IMR-90 (cell line): ENCODE results near the gene TMEM154. TPM values are rescaled to one million over a fixed set of nuclear protein-coding genes. Genes with fewer than 3 reads are reported as not detected.

ENCODE experiments used
- ATAC-seq: fragments of 200-7000 bp; cut with Tn5 transposase; 2 replicates; pipeline ENCODE4 v1.9.1; 2020; ENCODE audit warnings: low read depth, mild to moderate bottlenecking, moderate library complexity
- BruUV-seq: library from RNA; stranded (reverse); fragments of 400-500 nt; replicated peaks from 2 replicates; lab custom pipeline; 2021; lab: Mats Ljungman, UMichigan
- CTCF ChIA-PET: fragments of 300-600 bp; formaldehyde crosslinking; extraction: SDS; loops from one replicate; lab custom pipeline; 2021; ENCODE audit warnings: antibody characterized with exemption; lab: Yijun Ruan, JAX
- POLR2A ChIA-PET: fragments of 300-600 bp; sonication (Branson Sonifier 250); formaldehyde crosslinking; loops from one replicate; lab custom pipeline; 2022; ENCODE audit warnings: antibody characterized with exemption; ENCODE audit not compliant: unreplicated experiment; lab: Charles Lee
- DNase-seq: peaks from one replicate; pipeline ENCODE4 v3.0.0; 2013
- H2AFZ ChIP-seq: replicated peaks from 2 replicates; pipeline ENCODE3; 2013; ENCODE audit warnings: low read length, mild to moderate bottlenecking; ENCODE audit not compliant: poor library complexity
- H2AK5ac ChIP-seq: 2 replicates; pipeline ENCODE4 v1.6.1; 2013; ENCODE audit warnings: low read depth, low read length, inconsistent platforms
- H2AK9ac ChIP-seq: replicated peaks from 2 replicates; pipeline ENCODE3; 2013; ENCODE audit warnings: mild to moderate bottlenecking, low read depth, low read length, moderate library complexity; ENCODE audit not compliant: poor library complexity
- H2BK120ac ChIP-seq: 2 replicates; pipeline ENCODE4 v1.6.1; 2013; ENCODE audit warnings: low read depth, low read length, inconsistent platforms
- H2BK15ac ChIP-seq: 3 replicates; pipeline ENCODE4 v1.6.1; 2013; ENCODE audit warnings: low read depth, low read length, inconsistent platforms
- H2BK20ac ChIP-seq: 2 replicates; pipeline ENCODE4 v1.6.1; 2013; ENCODE audit warnings: low read depth, mild to moderate bottlenecking, inconsistent platforms, low read length, moderate library complexity
- H2BK5ac ChIP-seq: 2 replicates; pipeline ENCODE4 v1.6.1; 2013; ENCODE audit warnings: mild to moderate bottlenecking, low read depth, low read length, inconsistent platforms; ENCODE audit not compliant: poor library complexity, severe bottlenecking
- H3K14ac ChIP-seq: replicated peaks from 2 replicates; pipeline ENCODE4 v1.6.1; 2013; ENCODE audit warnings: low read depth, low read length, inconsistent platforms
- H3K18ac ChIP-seq: 2 replicates; pipeline ENCODE4 v1.6.1; 2013; ENCODE audit warnings: low read depth, low read length, control low read depth
- H3K23ac ChIP-seq: 2 replicates; pipeline ENCODE4 v1.6.1; 2013; ENCODE audit warnings: low read depth, low read length, inconsistent platforms
- H3K27ac ChIP-seq: 2 replicates; pipeline ENCODE4 v1.5.1; 2013; ENCODE audit warnings: mild to moderate bottlenecking, control low read depth, low read length; ENCODE audit not compliant: insufficient read depth
- H3K27me3 ChIP-seq: 2 replicates; pipeline ENCODE4 v1.6.1; 2013; ENCODE audit warnings: low read length; ENCODE audit not compliant: control insufficient read depth, insufficient read depth
- H3K36me3 ChIP-seq: 2 replicates; pipeline ENCODE4 v1.6.1; 2013; ENCODE audit warnings: low read length, mixed read lengths; ENCODE audit not compliant: control insufficient read depth, insufficient read depth
- H3K4ac ChIP-seq: 2 replicates; pipeline ENCODE4 v1.6.1; 2013; ENCODE audit warnings: low read depth, low read length, inconsistent platforms
- H3K4me1 ChIP-seq: 2 replicates; pipeline ENCODE4 v1.6.1; 2013; ENCODE audit warnings: low read length, mixed read lengths; ENCODE audit not compliant: control insufficient read depth, insufficient read depth
- H3K4me2 ChIP-seq: 2 replicates; pipeline ENCODE4 v1.6.1; 2013; ENCODE audit warnings: low read depth, mild to moderate bottlenecking, control low read depth, low read length, moderate library complexity
- H3K4me3 ChIP-seq: 2 replicates; pipeline ENCODE4 v1.5.1; 2013; ENCODE audit warnings: low read depth, mild to moderate bottlenecking, control low read depth, low read length, moderate library complexity; ENCODE audit not compliant: insufficient read depth
- H3K56ac ChIP-seq: 2 replicates; pipeline ENCODE4 v1.6.1; 2013; ENCODE audit warnings: low read length, inconsistent platforms; ENCODE audit not compliant: insufficient read depth; ENCODE audit errors: extremely low read depth
- H3K79me1 ChIP-seq, 2 experiments: 2 replicates each; pipeline ENCODE4 v1.6.1; 2013; ENCODE audit warnings: low read length in 2 of 2, inconsistent platforms in 1 of 2, low read depth in 1 of 2
- H3K9ac ChIP-seq: 2 replicates; pipeline ENCODE4 v1.6.1; 2013; ENCODE audit warnings: low read depth, low read length, control low read depth
- H3K9me1 ChIP-seq: 2 replicates; pipeline ENCODE4 v1.6.1; 2013; ENCODE audit warnings: low read length, inconsistent platforms; ENCODE audit not compliant: insufficient read depth
- H3K9me3 ChIP-seq: 2 replicates; pipeline ENCODE4 v1.6.1; 2013; ENCODE audit warnings: low read length; ENCODE audit not compliant: control insufficient read depth, insufficient read depth
- H4K20me1 ChIP-seq: 2 replicates; pipeline ENCODE4 v1.6.1; 2013; ENCODE audit warnings: low read length, inconsistent platforms; ENCODE audit not compliant: insufficient read depth
- H4K5ac ChIP-seq: 2 replicates; pipeline ENCODE4 v1.6.1; 2013; ENCODE audit warnings: mild to moderate bottlenecking, low read depth, low read length, control low read depth
- H4K8ac ChIP-seq, 2 experiments: 2 replicates each; pipeline ENCODE4 v1.6.1; 2013; ENCODE audit warnings: low read depth in 2 of 2, low read length in 2 of 2, control low read depth in 1 of 2, inconsistent platforms in 1 of 2
- H4K91ac ChIP-seq: 2 replicates; pipeline ENCODE4 v1.6.1; 2013; ENCODE audit warnings: low read depth, low read length, inconsistent platforms; ENCODE audit not compliant: insufficient read depth
- BHLHE40 ChIP-seq: fragments of 150-350 bp; IDR thresholded peaks from 2 replicates; pipeline ENCODE4 v1.6.1; 2016; ENCODE audit warnings: mild to moderate bottlenecking, low read depth, low read length
- CEBPB ChIP-seq: IDR thresholded peaks from 2 replicates; pipeline ENCODE4 v1.6.1; 2012; ENCODE audit warnings: low read depth, low read length, improper control_type of control experiment
- CHD1 ChIP-seq: IDR thresholded peaks from 2 replicates; pipeline ENCODE4 v1.6.1; 2012; ENCODE audit warnings: low read depth, low read length, improper control_type of control experiment
- FOS ChIP-seq: fragments of 150-350 bp; IDR thresholded peaks from 2 replicates; pipeline ENCODE4 v1.6.1; 2016; ENCODE audit warnings: low read depth, low read length
- MAFK ChIP-seq: IDR thresholded peaks from 2 replicates; pipeline ENCODE4 v1.6.1; 2012; ENCODE audit warnings: low read depth, low read length, improper control_type of control experiment
- MAZ ChIP-seq: IDR thresholded peaks from 2 replicates; pipeline ENCODE4 v1.6.1; 2012; ENCODE audit warnings: low read depth, mild to moderate bottlenecking, low read length, improper control_type of control experiment, moderate library complexity, borderline replicate concordance
- MXI1 ChIP-seq: IDR thresholded peaks from 2 replicates; pipeline ENCODE4 v1.6.1; 2012; ENCODE audit warnings: low read depth, mild to moderate bottlenecking, low read length, moderate library complexity, borderline replicate concordance
- NFE2L2 ChIP-seq: fragments of 150-350 bp; IDR thresholded peaks from 2 replicates; pipeline ENCODE4 v1.6.1; 2016; ENCODE audit warnings: low read depth, mild to moderate bottlenecking, low read length
- POLR2A ChIP-seq: IDR thresholded peaks from 2 replicates; pipeline ENCODE4 v1.6.1; 2012; ENCODE audit warnings: mild to moderate bottlenecking, low read depth, low read length
- RAD21 ChIP-seq: IDR thresholded peaks from 2 replicates; pipeline ENCODE4 v1.6.1; 2012; ENCODE audit warnings: low read length, improper control_type of control experiment
- RCOR1 ChIP-seq: IDR thresholded peaks from 2 replicates; pipeline ENCODE4 v1.6.1; 2012; ENCODE audit warnings: mild to moderate bottlenecking, low read length, improper control_type of control experiment; ENCODE audit not compliant: insufficient replicate concordance
- RFX5 ChIP-seq: IDR thresholded peaks from 2 replicates; pipeline ENCODE4 v1.8.0; 2012; ENCODE audit warnings: low read depth, mild to moderate bottlenecking, low read length, moderate library complexity
- SMC3 ChIP-seq: fragments of 150-350 bp; IDR thresholded peaks from 2 replicates; pipeline ENCODE4 v1.6.1; 2016; ENCODE audit warnings: low read depth, mild to moderate bottlenecking, antibody characterized with exemption, low read length, moderate library complexity
- WGBS, 2 experiments: methylation state at CpG; one replicate each; pipeline versions ENCODE4 v1.1.5 to v1.1.7; 2013; ENCODE audit warnings: missing lambda C conversion rate in 2 of 2; ENCODE audit not compliant: insufficient read length in 1 of 2; ENCODE audit errors: extremely low coverage in 2 of 2; 5-methylcytosine and 5-hydroxymethylcytosine counted together
- dilution Hi-C: fragments of 300-500 bp; cut with HindIII; formaldehyde crosslinking; loops from one replicate; pipeline ENCODE4 v1.14.3; 2018; ENCODE audit warnings: low sequenced_read_pairs; ENCODE audit not compliant: unreplicated experiment
- in situ Hi-C: fragments of 300-500 bp; cut with MboI; formaldehyde crosslinking; loops from 3 replicates; pipeline ENCODE4 v1.14.3; 2019; ENCODE audit warnings: low sequenced_read_pairs, inconsistent platforms, mixed read lengths
- intact Hi-C: fragments of 100-400 bp; cut with micrococcal nuclease; formaldehyde crosslinking; loops from 2 replicates; pipeline ENCODE4 v1.10.0; 2022
- polyA plus RNA-seq, 3 experiments: library from polyadenylated mRNA; depleted of rRNA; stranded (reverse); fragments of >200 nt; gene quantifications; 2 replicates each; pipeline ENCODE4 v1.2.3, GENCODE V29; 2012; ENCODE audit warnings: low replicate concordance in 1 of 3
- total RNA-seq: library from RNA; depleted of rRNA; stranded (reverse); fragments of >200 nt; gene quantifications from 2 replicates; pipeline ENCODE4 v1.2.3, GENCODE V29; 2012
- TF ChIP-seq, protein P1 (sequence below): conservative IDR thresholded peaks from 2 replicates; pipeline ENCODE4 v1.5.1; 2012; ENCODE audit warnings: mild to moderate bottlenecking, low read depth, low read length, improper control_type of control experiment
- TF ChIP-seq, protein P2 (sequence below): fragments of 150-350 bp; IDR thresholded peaks from 2 replicates; pipeline ENCODE4 v1.6.1; 2016; ENCODE audit warnings: low read depth, mild to moderate bottlenecking, low read length, moderate library complexity, borderline replicate concordance
- TF ChIP-seq, protein P3 (sequence below): fragments of 150-350 bp; IDR thresholded peaks from 2 replicates; pipeline ENCODE4 v1.6.1; 2017; ENCODE audit warnings: mild to moderate bottlenecking, antibody characterized with exemption, low read length, low read depth

TMEM154 gene
- total and polyA plus RNA-seq, 2 of the 4 experiments (the other 2 are of a cell fraction): 0.12 to 0.18 TPM

DNA sequence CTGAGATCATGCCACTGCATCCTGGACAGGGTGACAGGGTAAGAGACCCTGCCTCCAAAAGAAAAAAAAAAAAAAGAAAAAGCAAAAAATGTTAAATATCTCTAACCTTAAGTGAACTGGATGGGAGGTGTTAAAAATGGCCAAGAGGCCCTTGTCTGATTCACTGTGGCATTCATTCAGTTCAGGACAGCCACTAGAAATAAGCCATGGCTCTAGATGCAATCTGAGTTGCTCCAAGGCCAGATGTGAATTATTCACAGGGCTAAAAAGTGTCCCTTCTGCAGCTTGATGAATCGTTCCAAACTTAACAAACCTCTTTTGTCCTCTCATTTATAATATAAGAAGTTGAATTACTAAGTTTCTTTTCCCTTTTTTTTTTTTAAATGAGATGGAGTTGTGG, 80.2 kb downstream of the TMEM154 start:
- H3K4me1 ChIP-seq: no peaks in the 10 kb centered on the region
- H3K27ac ChIP-seq: no peak overlapping the region
- dilution Hi-C loops (no loop called here), in situ Hi-C loops (no loop called here), intact Hi-C loops (no loop called here)
- H3K23ac ChIP-seq: no peak overlapping the region
- no peaks in the 10 kb centered on the region for H3K9me3 ChIP-seq
- no peaks in the 10 kb centered on the region for H3K79me1 ChIP-seq
- no peak overlapping the region for H3K56ac ChIP-seq
- H4K91ac ChIP-seq: no peak overlapping the region
- H3K9ac ChIP-seq: no peak overlapping the region
- no CpG with 5 or more reads among the region's 1 CpG for WGBS, 2 experiments
- H3K9me1 ChIP-seq: no peaks in the 10 kb centered on the region; the same call in 1 of the 2 replicates
- no peaks in the 10 kb centered on the region for H3K36me3 ChIP-seq
- no peak overlapping the region for H3K4me3 ChIP-seq
- DNase-seq: no peak
- H4K5ac ChIP-seq: no peak overlapping the region
- H2AFZ ChIP-seq: no peak overlapping the region
- H3K14ac ChIP-seq: no peak overlapping the region
- no peak overlapping the region for H3K4ac ChIP-seq
- TF ChIP-seq CHD1 (no peak), RCOR1 (no peak), MXI1 (no peak), BHLHE40 (no peak), NFE2L2 (no peak), SMC3 (no peak), FOS (no peak), POLR2A (no peak), RFX5 (no peak), MAFK (no peak), RAD21 (no peak), CEBPB (no peak), MAZ (no peak)
- TF ChIP-seq, protein P1, sequence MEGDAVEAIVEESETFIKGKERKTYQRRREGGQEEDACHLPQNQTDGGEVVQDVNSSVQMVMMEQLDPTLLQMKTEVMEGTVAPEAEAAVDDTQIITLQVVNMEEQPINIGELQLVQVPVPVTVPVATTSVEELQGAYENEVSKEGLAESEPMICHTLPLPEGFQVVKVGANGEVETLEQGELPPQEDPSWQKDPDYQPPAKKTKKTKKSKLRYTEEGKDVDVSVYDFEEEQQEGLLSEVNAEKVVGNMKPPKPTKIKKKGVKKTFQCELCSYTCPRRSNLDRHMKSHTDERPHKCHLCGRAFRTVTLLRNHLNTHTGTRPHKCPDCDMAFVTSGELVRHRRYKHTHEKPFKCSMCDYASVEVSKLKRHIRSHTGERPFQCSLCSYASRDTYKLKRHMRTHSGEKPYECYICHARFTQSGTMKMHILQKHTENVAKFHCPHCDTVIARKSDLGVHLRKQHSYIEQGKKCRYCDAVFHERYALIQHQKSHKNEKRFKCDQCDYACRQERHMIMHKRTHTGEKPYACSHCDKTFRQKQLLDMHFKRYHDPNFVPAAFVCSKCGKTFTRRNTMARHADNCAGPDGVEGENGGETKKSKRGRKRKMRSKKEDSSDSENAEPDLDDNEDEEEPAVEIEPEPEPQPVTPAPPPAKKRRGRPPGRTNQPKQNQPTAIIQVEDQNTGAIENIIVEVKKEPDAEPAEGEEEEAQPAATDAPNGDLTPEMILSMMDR: no peak
- TF ChIP-seq, protein P2, sequence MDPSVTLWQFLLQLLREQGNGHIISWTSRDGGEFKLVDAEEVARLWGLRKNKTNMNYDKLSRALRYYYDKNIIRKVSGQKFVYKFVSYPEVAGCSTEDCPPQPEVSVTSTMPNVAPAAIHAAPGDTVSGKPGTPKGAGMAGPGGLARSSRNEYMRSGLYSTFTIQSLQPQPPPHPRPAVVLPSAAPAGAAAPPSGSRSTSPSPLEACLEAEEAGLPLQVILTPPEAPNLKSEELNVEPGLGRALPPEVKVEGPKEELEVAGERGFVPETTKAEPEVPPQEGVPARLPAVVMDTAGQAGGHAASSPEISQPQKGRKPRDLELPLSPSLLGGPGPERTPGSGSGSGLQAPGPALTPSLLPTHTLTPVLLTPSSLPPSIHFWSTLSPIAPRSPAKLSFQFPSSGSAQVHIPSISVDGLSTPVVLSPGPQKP: no peak
- TF ChIP-seq, protein P3, sequence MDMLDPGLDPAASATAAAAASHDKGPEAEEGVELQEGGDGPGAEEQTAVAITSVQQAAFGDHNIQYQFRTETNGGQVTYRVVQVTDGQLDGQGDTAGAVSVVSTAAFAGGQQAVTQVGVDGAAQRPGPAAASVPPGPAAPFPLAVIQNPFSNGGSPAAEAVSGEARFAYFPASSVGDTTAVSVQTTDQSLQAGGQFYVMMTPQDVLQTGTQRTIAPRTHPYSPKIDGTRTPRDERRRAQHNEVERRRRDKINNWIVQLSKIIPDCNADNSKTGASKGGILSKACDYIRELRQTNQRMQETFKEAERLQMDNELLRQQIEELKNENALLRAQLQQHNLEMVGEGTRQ: no peak
- H2BK5ac ChIP-seq: no peak overlapping the region
- peaks cover 16% of the 10 kb centered on the region for H3K27me3 ChIP-seq
- POLR2A ChIA-PET: no interaction called here
- H2AK9ac ChIP-seq: no peak overlapping the region
- H4K20me1 ChIP-seq: no peaks in the 10 kb centered on the region
- no peak overlapping the region for H4K8ac ChIP-seq
- no peak overlapping the region for H2BK20ac ChIP-seq
- H2BK120ac ChIP-seq: no peak overlapping the region
- CTCF ChIA-PET: interaction anchor here (0.7 kb wide), 1 partner anchor 10 kb away, joined by 5 read pairs; no protein-coding TSS in a partner anchor
- no peak for ATAC-seq
- H3K4me2 ChIP-seq: no peak overlapping the region
- H2BK15ac ChIP-seq: no peak overlapping the region
- no peak overlapping the region for H3K18ac ChIP-seq
- BruUV-seq: no TSS peak
- no peak overlapping the region for H2AK5ac ChIP-seq
